Stimulated activated CD8-positive, alpha-beta memory T cell treated with anti-CD3 and anti-CD28 coated beads, Interleukin-4, amount 100 ng/mL, for 24 hours (primary cell): ENCODE data around the gene TMEM132D.

Experiments
- DNase-seq: peaks from one replicate; pipeline ENCODE4 v3.0.0-alpha.2; 2020; ENCODE audit warnings: low read depth

Gene TMEM132D

DNA sequence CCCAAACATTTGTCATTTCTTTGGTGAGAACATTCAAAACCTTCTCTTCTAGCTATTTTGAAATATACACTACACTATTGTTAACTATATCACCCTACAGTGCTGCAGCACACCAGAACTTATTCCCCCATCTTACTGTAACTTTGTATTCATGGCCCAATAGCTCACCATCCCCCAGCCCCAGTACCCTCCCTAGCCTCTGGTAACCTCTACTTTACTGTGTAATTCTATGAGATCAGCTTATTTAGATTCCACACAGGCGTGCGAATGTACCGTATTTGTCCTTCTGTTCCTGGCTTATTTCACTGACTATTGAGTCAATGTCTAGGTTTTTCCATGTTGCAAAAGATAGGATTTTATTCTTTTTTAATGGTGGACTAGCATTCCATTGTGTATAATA lies 469.0 kb downstream of the TMEM132D start:
- no peak for DNase-seq

DNA sequence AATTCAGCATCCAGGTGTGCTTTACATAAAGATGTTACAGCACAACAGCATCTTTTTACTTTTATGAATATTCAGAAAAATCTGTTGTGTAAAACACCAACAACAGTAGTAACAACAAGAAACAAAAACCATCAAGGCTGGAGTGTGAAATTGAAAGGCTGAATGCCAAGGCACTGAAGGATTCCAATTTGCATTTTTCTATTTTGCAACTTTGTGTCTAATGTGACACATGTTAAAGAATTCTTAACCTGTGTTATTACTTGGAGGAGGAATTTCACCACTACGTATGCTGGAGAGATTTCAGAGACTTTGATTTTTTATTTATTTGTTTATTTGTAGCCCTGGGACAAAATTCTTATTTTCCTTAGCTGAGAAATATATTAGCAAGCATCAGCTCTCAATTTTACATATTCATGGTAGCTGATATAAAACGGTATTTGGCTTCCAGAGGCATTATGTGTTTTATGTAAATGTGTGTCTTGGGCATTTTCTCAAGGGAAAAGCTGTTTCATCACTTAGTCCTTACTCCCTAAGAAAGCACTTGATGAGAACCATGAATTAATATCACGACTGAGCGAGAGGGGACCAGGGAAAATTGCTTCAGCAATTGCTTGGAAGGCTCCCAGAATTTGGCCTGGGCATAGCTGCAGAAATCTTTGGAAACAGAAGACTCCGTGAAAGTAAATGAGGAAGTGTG lies 475.4 kb downstream of the TMEM132D start:
- no peak for DNase-seq

DNA sequence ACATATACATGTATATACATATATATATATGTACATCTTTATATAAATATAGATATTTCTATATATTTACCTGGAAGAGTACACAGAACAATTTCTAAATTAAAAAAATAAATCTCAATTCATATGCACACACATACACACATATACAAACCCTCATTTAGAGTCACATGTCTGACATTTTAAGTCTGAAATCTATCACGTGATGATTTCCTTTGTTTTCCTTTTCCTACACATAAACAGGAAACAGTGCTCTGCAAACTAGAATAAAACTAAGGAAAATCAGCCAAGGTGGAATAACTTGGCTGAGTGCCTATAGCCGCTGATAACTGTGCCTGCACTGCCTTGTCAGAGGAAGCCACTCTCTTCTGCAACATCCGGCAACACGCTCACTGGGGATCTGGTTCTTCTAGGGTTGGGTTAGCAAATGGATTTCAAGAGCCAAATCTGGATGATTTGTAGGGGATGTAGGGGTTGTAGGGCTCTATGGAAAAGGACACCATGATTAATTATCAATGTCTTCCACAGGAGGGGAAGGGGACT lies 480.7 kb downstream of the TMEM132D start:
- DNase-seq, result no peak

GRCh38 chr12:129413295-129413694 lies 490.5 kb downstream of the TMEM132D start:
- DNase-seq, result no peak

DNA sequence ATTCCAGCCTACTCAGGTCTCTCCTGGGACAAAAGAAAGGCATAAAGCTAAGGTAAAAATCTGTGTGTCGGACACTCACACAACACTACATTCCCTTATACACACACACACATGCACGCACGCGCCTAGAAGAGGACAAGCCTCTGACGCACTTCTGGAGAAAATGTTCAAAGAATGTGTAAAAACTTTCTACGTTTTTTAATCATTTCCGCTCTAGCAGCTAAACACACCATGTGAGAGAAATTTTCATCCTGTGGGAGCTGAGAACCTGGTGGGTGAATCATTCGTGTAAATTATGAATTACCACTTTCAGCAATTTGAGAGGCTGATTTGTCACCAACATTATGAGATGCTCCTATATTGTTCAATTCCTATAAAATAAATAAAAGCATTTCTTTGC lies 494.5 kb downstream of the TMEM132D start:
- no peak for DNase-seq

DNA sequence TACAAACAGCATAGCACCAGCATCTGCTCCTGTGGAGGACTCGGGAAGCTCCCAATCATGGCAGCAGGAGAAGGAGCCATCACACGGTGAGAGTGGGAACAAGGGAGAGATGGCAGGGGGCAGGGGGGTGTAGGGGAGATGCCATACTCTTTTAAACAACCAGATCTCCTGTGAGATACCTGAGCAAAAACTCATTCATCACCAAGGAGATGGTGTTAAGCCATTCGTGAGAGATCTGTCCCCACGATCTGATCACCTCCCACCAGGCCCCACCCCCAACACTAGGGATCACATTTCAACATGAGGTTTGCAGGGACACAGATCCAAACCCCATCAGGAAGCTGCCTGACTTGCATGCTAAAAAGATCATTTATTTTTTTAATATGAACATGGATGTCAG lies 499.3 kb downstream of the TMEM132D start:
- no peak for DNase-seq

GRCh38 chr12:129401572-129401971 lies 502.3 kb downstream of the TMEM132D start:
- no peak for DNase-seq

GRCh38 chr12:129394177-129394825 lies 509.5 kb downstream of the TMEM132D start:
- DNase-seq, result no peak

GRCh38 chr12:129393357-129393937 lies 510.4 kb downstream of the TMEM132D start:
- DNase-seq, result no peak

GRCh38 chr12:129385637-129385990 lies 518.2 kb downstream of the TMEM132D start:
- no peak for DNase-seq

DNA sequence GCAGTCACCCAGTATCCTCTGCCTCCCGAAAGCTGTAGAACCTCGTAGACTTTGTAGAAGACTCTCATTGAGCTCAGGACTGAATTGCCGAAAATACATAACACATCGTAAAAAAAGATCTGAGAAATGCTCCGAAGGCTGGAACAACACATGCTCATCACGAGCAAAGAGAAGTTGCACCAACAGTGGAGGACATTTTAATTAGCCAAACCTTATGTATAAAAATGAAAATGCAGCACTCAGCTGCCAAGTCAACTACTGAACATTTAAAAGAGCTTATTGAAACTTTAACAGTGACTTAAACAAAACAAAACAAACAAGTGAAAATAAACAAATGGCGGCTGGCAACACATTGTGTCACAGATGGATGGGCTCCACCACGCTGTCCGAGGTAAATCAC lies 519.9 kb downstream of the TMEM132D start:
- no peak for DNase-seq

GRCh38 chr12:129381715-129382114 lies 522.1 kb downstream of the TMEM132D start:
- no peak for DNase-seq

- DNase-seq, result no peak
Observed at GRCh38 chr12:129379076-129379804, 524.6 kb downstream of the TMEM132D start.

GRCh38 chr12:129378496-129378895 lies 525.3 kb downstream of the TMEM132D start:
- DNase-seq, result no peak

- no peak for DNase-seq
Observed at GRCh38 chr12:129373746-129374145, 530.1 kb downstream of the TMEM132D start.

DNA sequence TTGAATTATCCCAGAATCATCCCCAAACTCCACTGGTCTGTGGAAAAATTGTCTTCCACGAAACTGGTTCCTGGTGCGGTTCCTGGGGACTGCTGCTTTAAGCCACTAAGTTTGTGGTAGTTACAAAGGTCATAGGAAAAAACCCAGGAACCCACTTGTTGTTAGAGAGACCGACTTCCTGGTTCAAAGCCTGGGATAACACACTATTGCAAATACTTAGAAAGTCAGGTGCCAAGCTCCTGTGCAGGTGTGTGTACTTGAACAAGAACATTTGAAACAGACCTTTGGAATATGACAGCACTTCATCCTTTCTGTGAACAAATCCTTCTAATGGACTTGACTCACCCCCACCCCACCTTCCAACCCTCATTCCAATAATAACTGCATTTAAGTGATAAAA lies 530.9 kb downstream of the TMEM132D start:
- no peak for DNase-seq

DNA sequence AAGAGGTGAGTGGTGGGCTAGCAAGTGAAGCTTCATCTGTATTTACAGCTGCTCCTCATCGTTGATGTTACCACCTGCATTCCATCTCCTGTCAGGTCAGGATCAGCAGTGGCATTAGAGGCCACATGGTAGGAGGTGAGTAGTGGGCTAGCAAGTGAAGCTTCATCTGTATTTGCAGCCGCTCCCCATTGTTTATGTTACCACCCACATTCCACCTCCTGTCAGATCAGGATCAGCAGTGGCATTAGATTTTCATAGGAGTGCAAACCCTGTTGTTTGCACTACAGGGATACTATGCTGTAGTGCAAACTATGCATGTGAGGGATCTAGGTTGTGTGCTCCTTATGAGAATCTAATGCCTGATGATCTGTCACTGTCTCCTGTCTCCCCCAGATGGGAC lies 531.5 kb downstream of the TMEM132D start:
- DNase-seq, result no peak

DNA sequence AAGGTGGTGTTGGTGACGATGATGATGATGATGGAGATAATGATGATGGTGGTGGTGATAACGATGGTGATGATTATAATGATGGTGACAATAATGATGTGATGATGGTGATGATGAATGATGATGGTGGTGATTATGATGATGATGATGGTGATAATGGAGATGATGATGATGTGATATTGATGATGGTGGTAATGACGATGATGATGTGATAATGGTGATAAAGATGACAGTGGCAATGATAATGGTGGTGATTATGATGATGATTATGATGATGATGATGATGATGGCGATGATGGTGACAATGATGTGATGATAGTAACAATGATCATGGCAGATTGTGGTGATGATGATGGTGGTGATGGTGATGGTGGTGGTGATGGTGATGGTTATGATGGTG lies 532.6 kb downstream of the TMEM132D start:
- no peak for DNase-seq

DNA sequence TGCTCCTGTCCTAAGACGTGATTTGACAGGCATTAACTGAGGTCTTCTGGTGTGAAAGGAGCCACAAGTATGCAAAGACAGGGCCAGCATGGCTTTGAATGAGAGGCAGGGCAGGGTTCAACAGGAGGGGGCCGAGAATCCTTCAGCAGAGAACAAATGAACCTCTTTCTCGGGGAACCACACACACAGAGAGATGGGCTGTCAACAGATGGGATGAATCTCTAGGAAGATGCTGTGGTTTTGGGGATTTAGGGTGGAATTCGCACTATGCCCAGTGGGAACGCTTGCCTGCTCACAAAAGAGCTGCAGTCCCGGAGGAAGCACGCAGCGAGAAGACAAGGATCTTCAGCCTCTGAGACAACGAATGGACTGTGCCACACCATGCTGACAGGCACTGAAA lies 537.2 kb downstream of the TMEM132D start:
- DNase-seq, result no peak

GRCh38 chr12:129363041-129363440 lies 540.8 kb downstream of the TMEM132D start:
- DNase-seq, result no peak

- DNase-seq, result no peak
Observed at GRCh38 chr12:129357233-129357632, 546.6 kb downstream of the TMEM132D start.

GRCh38 chr12:129351481-129351880 lies 552.3 kb downstream of the TMEM132D start:
- no peak for DNase-seq

DNA sequence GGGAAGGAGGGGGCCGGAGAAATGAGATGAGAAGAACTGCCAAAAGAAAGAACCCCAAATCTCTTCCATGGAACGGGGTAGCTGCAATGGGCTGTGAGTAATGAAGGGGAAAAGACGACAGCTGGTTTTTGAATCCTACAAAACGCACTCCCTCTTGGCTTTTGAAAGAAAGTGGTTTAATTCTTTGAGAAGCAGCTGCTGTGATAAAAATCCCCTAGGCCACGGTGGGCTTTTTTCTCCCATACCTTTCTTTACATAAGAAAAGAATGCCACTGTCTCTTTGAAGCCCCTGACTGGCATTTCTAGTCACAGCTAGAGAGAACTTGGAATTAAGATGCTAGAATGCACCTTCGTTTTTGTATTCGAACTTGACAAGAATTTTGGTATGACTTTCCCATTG lies 564.5 kb downstream of the TMEM132D start:
- DNase-seq, result no peak
